K562 (cell line): ENCODE measurements around the gene FN1. TPM values are rescaled to one million over a fixed set of nuclear protein-coding genes. Genes with fewer than 3 reads are reported as not detected.

Experiments used
- ATAC-seq: fragments of 200-7000 bp; cut with Tn5 transposase; 3 replicates; pipeline ENCODE4 v1.9.1; 2020; ENCODE audit warnings: moderate library complexity
- BruUV-seq: library from RNA; stranded (reverse); fragments of 400-500 nt; replicated peaks from 2 replicates; lab custom pipeline; 2021; lab: Mats Ljungman, UMichigan
- CTCF ChIA-PET: fragments of 300-600 bp; formaldehyde crosslinking; extraction: SDS; loops from one replicate; lab custom pipeline; 2021; ENCODE audit warnings: low intra/inter-chr PET ratio; lab: Yijun Ruan, JAX
- POLR2A ChIA-PET: fragments of 300-600, 350-650 bp; sonication (Branson Sonifier 250); formaldehyde crosslinking; extraction: SDS; loops from one replicate; lab custom pipeline; 2021; ENCODE audit warnings: antibody characterized with exemption, inconsistent platforms; lab: Yijun Ruan, JAX
- DNase-seq, 4 experiments: peaks; one replicate each; pipeline versions ENCODE4 v3.0.0 to v3.0.0-alpha.2; 2011 to 2018; ENCODE audit warnings: low spot score in 3 of 4, mixed read lengths in 3 of 4; ENCODE audit errors: extremely low read depth in 1 of 4
- FAIRE-seq: peaks from 2 replicates; lab custom pipeline; 2011; peaks lifted over from hg19 to GRCh38; lab: Jason Lieb, UNC
- H2AFZ ChIP-seq: 2 replicates; pipeline ENCODE4 v1.6.0; 2011; ENCODE audit warnings: low read depth, low read length, control low read depth, inconsistent platforms
- H3K27ac ChIP-seq: fragments of 200-600 bp; 3 replicates; pipeline ENCODE4 v1.8.0; 2011; ENCODE audit warnings: low read depth, mild to moderate bottlenecking, control low read depth, inconsistent platforms, low read length, moderate library complexity, mixed read lengths; ENCODE audit errors: extremely low read depth
- H3K27me3 ChIP-seq, 2 experiments: fragments of 300-600 bp in 1 of 2; 2 replicates in 1 of 2; 3 replicates in 1 of 2; pipeline versions ENCODE4 v1.6.0 to v1.8.0; 2011; ENCODE audit warnings: inconsistent platforms in 2 of 2, low read length in 2 of 2, mild to moderate bottlenecking in 1 of 2, mixed read lengths in 1 of 2, moderate library complexity in 1 of 2; ENCODE audit not compliant: control insufficient read depth in 2 of 2, insufficient read depth in 2 of 2
- H3K36me3 ChIP-seq: fragments of 300-600 bp; 3 replicates; pipeline ENCODE4 v1.8.0; 2011; ENCODE audit warnings: mild to moderate bottlenecking, low read length, inconsistent platforms; ENCODE audit not compliant: control insufficient read depth, insufficient read depth
- H3K4me1 ChIP-seq, 2 experiments: fragments of 200-600 bp in 1 of 2; replicated peaks in 1 of 2; 2 replicates in 1 of 2; 3 replicates in 1 of 2; pipeline versions ENCODE4 v1.5.1 to v1.8.0; 2011; ENCODE audit warnings: inconsistent platforms in 2 of 2, low read length in 2 of 2, mild to moderate bottlenecking in 1 of 2, mixed read lengths in 1 of 2, moderate library complexity in 1 of 2; ENCODE audit not compliant: control insufficient read depth in 2 of 2, insufficient read depth in 2 of 2
- H3K4me2 ChIP-seq: 2 replicates; pipeline ENCODE4 v1.6.1; 2011; ENCODE audit warnings: low read length, control low read depth, inconsistent platforms, mixed read lengths; ENCODE audit not compliant: insufficient read depth
- H3K4me3 ChIP-seq: fragments of 200-600 bp; sonication (generic), shearing (Covaris generic); 2 replicates; pipeline ENCODE4 v1.5.1; 2016; ENCODE audit warnings: control low read depth, inconsistent platforms
- H3K79me2 ChIP-seq: fragments of 200-600 bp; 3 replicates; pipeline ENCODE4 v1.8.0; 2011; ENCODE audit warnings: low read length, inconsistent platforms; ENCODE audit not compliant: control insufficient read depth, insufficient read depth
- H3K9ac ChIP-seq, 2 experiments: 2 replicates each; pipeline versions ENCODE4 v1.6.0 to v1.6.1; 2011; ENCODE audit warnings: low read depth in 2 of 2, low read length in 2 of 2, control low read depth in 1 of 2, inconsistent platforms in 1 of 2, mild to moderate bottlenecking in 1 of 2, mixed read lengths in 1 of 2; ENCODE audit not compliant: insufficient read depth in 1 of 2
- H3K9me1 ChIP-seq: one replicate; pipeline ENCODE4 v1.6.0; 2011; ENCODE audit warnings: inconsistent platforms, mild to moderate bottlenecking, low read length, moderate library complexity; ENCODE audit not compliant: control insufficient read depth, insufficient read depth
- H3K9me3 ChIP-seq: replicated peaks from 2 replicates; pipeline ENCODE4 v1.5.1; 2011; ENCODE audit warnings: low read depth, low read length, inconsistent platforms; ENCODE audit not compliant: control insufficient read depth, insufficient read depth
- H4K20me1 ChIP-seq: replicated peaks from 2 replicates; pipeline ENCODE4 v1.6.1; 2011; ENCODE audit warnings: low read length, inconsistent platforms, mixed read lengths; ENCODE audit not compliant: control insufficient read depth, insufficient read depth
- ATF1 ChIP-seq, 2 experiments: fragments of 450-650 bp in 1 of 2; IDR thresholded peaks; 2 replicates each; pipeline ENCODE4 v1.6.1; 2016; ENCODE audit warnings: missing compliant biosample characterization in 1 of 2, missing genetic modification characterization in 1 of 2
- ATF7 ChIP-seq: fragments of 450-650 bp; IDR thresholded peaks from 2 replicates; pipeline ENCODE4 v1.7.1; 2014; ENCODE audit warnings: mild to moderate bottlenecking, moderate library complexity
- CREB1 ChIP-seq, 2 experiments: sonication (generic) in 1 of 2; formaldehyde crosslinking in 1 of 2; IDR thresholded peaks; 2 replicates each; pipeline versions ENCODE4 v1.6.1 to v1.8.0; 2012 to 2022; ENCODE audit warnings: inconsistent platforms in 1 of 2, mild to moderate bottlenecking in 1 of 2, missing genetic modification reagents in 1 of 2, moderate library complexity in 1 of 2
- CREM ChIP-seq: IDR thresholded peaks from 2 replicates; pipeline ENCODE4 v1.6.1; 2014; ENCODE audit warnings: antibody characterized with exemption, low read depth
- ETV1 ChIP-seq: fragments of 450-650 bp; conservative IDR thresholded peaks from 2 replicates; pipeline ENCODE4 v1.6.1; 2016; ENCODE audit warnings: missing genetic modification characterization, control low read depth, low read depth, missing compliant biosample characterization
- L3MBTL2 ChIP-seq: fragments of 450-650 bp; IDR thresholded peaks from 2 replicates; pipeline ENCODE4 v1.6.1; 2016; ENCODE audit warnings: mild to moderate bottlenecking, moderate library complexity
- ZFP36 ChIP-seq: fragments of 150-350 bp; IDR thresholded peaks from 2 replicates; pipeline ENCODE4 v1.6.1; 2018; ENCODE audit warnings: low read length, low read depth; ENCODE audit not compliant: partially characterized antibody
- WGBS: fragments of 100-300 bp; shearing (Covaris generic); methylation state at CpG from one replicate; pipeline ENCODE4 v1.1.6; 2016; ENCODE audit warnings: low coverage, mixed read lengths; ENCODE audit not compliant: insufficient coverage; ENCODE audit errors: missing lambda C conversion rate; 5-methylcytosine and 5-hydroxymethylcytosine counted together
- in situ Hi-C: fragments of 300-500 bp; cut with MboI; formaldehyde crosslinking; loops from 4 replicates; pipeline ENCODE4 v1.15.0; 2018; ENCODE audit warnings: inconsistent platforms, mixed read lengths
- intact Hi-C: fragments of 100-400 bp; cut with micrococcal nuclease; formaldehyde crosslinking; loops from 2 replicates; pipeline ENCODE4 v1.14.2; 2022
- polyA plus RNA-seq, 8 experiments: library from polyadenylated mRNA; depleted of rRNA in 4 of 8; stranded (reverse) in 5 of 8; unstranded in 3 of 8; fragments of >200 nt; fragmentation: Nextera tagmentation in 2 of 8; fragmentation: Illumina TruSeq in 1 of 8; extraction: Ambion mirVana in 2 of 8; extraction: Trizol in 1 of 8; gene quantifications; 2 replicates each; pipeline versions ENCODE4 v1.2.1 to v1.2.3, GENCODE V29; 2011 to 2014; ENCODE audit warnings: inconsistent platforms in 1 of 8, missing spikeins in 1 of 8
- total RNA-seq, 7 experiments: library from RNA; depleted of rRNA in 6 of 7; stranded (reverse); fragments of >200 nt in 6 of 7; fragmentation: Illumina TruSeq in 2 of 7; extraction: Trizol in 2 of 7; gene quantifications; 2 replicates each; pipeline versions ENCODE4 v1.2.1 to v1.2.3, GENCODE V29; 2011 to 2021; ENCODE audit warnings: low replicate concordance in 1 of 7
- TF ChIP-seq, protein P1 (sequence below): fragments of 200-800 bp; sonication (Bioruptor generic); IDR thresholded peaks from 2 replicates; pipeline ENCODE4 v1.6.1; 2017; ENCODE audit warnings: missing genetic modification characterization, missing compliant biosample characterization
- TF ChIP-seq, protein P2 (sequence below): fragments of 450-650 bp; formaldehyde crosslinking; IDR thresholded peaks from 2 replicates; pipeline ENCODE4 v1.4.0; 2020; ENCODE audit warnings: mild to moderate bottlenecking, mixed read lengths
- TF ChIP-seq, protein P3 (sequence below), 2 experiments: fragments of 450-650 bp in 1 of 2; sonication (generic) in 1 of 2; formaldehyde crosslinking in 1 of 2; IDR thresholded peaks in 1 of 2; conservative IDR thresholded peaks in 1 of 2; 2 replicates each; pipeline versions ENCODE4 v1.6.1 to v1.8.1; 2016 to 2023; ENCODE audit warnings: mild to moderate bottlenecking in 2 of 2, moderate library complexity in 2 of 2, inconsistent platforms in 1 of 2, missing genetic modification reagents in 1 of 2
- TF ChIP-seq, protein P4 (sequence below), 2 experiments: IDR thresholded peaks; 2 replicates each; pipeline ENCODE4 v1.6.1; 2011; ENCODE audit warnings: borderline replicate concordance in 1 of 2, control low read depth in 1 of 2, low read depth in 1 of 2, low read length in 1 of 2, mild to moderate bottlenecking in 1 of 2, mixed read lengths in 1 of 2, moderate library complexity in 1 of 2; ENCODE audit not compliant: insufficient read depth in 1 of 2, insufficient read length in 1 of 2, poor library complexity in 1 of 2, severe bottlenecking in 1 of 2; ENCODE audit errors: extremely low read depth in 1 of 2

Gene FN1
- total and polyA plus RNA-seq, 9 of the 15 experiments (the other 6 are each of a cell fraction or from before 2014, with no cell fraction given) = 7.4 to 19.1 (median 11.2) TPM

DNA sequence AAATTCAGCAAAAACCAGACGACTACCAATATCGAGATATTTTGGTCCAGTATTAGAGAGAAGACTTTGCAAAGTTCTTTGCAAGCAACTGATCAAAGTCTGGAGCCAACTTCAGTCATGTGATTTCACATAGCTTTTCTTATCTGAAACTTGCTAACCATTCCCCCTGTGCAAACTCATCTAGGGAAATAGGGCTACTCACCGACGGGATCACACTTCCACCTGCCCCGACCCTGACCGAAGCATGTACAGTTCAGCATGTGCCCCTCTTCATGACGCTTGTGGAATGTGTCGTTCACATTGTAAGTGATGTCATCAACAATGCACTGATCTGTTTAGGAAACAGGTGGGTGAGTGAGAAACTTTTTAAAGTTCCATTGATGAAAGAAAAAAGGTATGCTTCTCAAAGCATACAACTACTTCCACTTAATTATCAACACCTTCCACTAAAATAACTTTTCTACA, 15.4 kb downstream of the FN1 start:
- no peaks in the 10 kb centered on the region for H3K79me2 ChIP-seq
- DNase-seq (peak in 2 of 4 experiments; percentile 9 to 25), FAIRE-seq (peak; percentile 23), ATAC-seq (peak; percentile 48)
- no peak overlapping the region for H3K4me3 ChIP-seq
- H3K4me1 ChIP-seq = peaks cover 4 to 28% of the 10 kb centered on the region in 2 experiments; a peak in 2 of 5 replicates
- CTCF ChIA-PET = no interaction called here
- no peaks in the 10 kb centered on the region for H3K9me1 ChIP-seq
- H3K9me3 ChIP-seq = no peaks in the 10 kb centered on the region
- 28% methylated on average over 7 of the region's 8 CpGs for WGBS
- no peak overlapping the region for H3K27ac ChIP-seq
- in situ Hi-C loops (no loop called here), intact Hi-C loops (no loop called here)
- no peaks in the 10 kb centered on the region for H3K27me3 ChIP-seq
- BruUV-seq = no TSS peak
- POLR2A ChIA-PET = no interaction called here
- peak overlapping the region; percentile 67 for H2AFZ ChIP-seq
- no peak overlapping the region for H3K4me2 ChIP-seq
- no peaks in the 10 kb centered on the region for H3K36me3 ChIP-seq
- no peak overlapping the region for H3K9ac ChIP-seq
- no peaks in the 10 kb centered on the region for H4K20me1 ChIP-seq
- TF ChIP-seq, protein P1, sequence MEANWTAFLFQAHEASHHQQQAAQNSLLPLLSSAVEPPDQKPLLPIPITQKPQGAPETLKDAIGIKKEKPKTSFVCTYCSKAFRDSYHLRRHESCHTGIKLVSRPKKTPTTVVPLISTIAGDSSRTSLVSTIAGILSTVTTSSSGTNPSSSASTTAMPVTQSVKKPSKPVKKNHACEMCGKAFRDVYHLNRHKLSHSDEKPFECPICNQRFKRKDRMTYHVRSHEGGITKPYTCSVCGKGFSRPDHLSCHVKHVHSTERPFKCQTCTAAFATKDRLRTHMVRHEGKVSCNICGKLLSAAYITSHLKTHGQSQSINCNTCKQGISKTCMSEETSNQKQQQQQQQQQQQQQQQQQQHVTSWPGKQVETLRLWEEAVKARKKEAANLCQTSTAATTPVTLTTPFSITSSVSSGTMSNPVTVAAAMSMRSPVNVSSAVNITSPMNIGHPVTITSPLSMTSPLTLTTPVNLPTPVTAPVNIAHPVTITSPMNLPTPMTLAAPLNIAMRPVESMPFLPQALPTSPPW (CRISPR knock-in tag) = no peak
- 0 out of 2 replicates have a peak, but pooled peaks have one; percentile 7 for TF ChIP-seq ETV1 (tag)
- TF ChIP-seq, protein P2, sequence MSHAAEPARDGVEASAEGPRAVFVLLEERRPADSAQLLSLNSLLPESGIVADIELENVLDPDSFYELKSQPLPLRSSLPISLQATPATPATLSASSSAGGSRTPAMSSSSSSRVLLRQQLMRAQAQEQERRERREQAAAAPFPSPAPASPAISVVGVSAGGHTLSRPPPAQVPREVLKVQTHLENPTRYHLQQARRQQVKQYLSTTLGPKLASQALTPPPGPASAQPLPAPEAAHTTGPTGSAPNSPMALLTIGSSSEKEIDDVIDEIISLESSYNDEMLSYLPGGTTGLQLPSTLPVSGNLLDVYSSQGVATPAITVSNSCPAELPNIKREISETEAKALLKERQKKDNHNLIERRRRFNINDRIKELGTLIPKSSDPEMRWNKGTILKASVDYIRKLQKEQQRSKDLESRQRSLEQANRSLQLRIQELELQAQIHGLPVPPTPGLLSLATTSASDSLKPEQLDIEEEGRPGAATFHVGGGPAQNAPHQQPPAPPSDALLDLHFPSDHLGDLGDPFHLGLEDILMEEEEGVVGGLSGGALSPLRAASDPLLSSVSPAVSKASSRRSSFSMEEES (CRISPR knock-in tag) = peak; percentile 59
- TF ChIP-seq, protein P3, sequence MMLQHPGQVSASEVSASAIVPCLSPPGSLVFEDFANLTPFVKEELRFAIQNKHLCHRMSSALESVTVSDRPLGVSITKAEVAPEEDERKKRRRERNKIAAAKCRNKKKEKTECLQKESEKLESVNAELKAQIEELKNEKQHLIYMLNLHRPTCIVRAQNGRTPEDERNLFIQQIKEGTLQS (IDR thresholded peaks at IDR 0.05) = peak; percentile 67
- TF ChIP-seq, protein P3 (CRISPR knock-in tag; conservative IDR thresholded peaks at IDR 0.05) = no peak
- TF ChIP-seq ATF1 (CRISPR knock-in tag; IDR thresholded peaks at IDR 0.05) = no peak
- peak; percentile 41; the same call in 1 of the 2 replicates for TF ChIP-seq ATF1 (tag; IDR thresholded peaks at IDR 0.05)
- TF ChIP-seq L3MBTL2 = peak; percentile 34; the same call in 1 of the 2 replicates
- 0 out of 2 replicates have a peak, but pooled peaks have one; percentile 47 for TF ChIP-seq CREB1 (IDR thresholded peaks at IDR 0.05)
- TF ChIP-seq CREB1 (CRISPR knock-in tag; IDR thresholded peaks at IDR 0.05) = no peak
- peak; percentile 33; the same call in 1 of the 2 replicates for TF ChIP-seq CREM
- TF ChIP-seq ZFP36 = no peak
- TF ChIP-seq, protein P4, sequence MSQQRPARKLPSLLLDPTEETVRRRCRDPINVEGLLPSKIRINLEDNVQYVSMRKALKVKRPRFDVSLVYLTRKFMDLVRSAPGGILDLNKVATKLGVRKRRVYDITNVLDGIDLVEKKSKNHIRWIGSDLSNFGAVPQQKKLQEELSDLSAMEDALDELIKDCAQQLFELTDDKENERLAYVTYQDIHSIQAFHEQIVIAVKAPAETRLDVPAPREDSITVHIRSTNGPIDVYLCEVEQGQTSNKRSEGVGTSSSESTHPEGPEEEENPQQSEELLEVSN (IDR thresholded peaks at IDR 0.05; ENCODE audit: borderline replicate concordance in 1 of 2, extremely low read depth in 1 of 2, insufficient read depth in 1 of 2, insufficient read length in 1 of 2, low read depth in 1 of 2, low read length in 1 of 2, poor library complexity in 1 of 2, severe bottlenecking in 1 of 2) = peak in 1 of 2 experiments; percentile 22
- TF ChIP-seq ATF7 = 0 out of 2 replicates have a peak, but pooled peaks have one; percentile 23
